Erythroblast (primary cell): ENCODE measurements around the gene SERHL2.

ENCODE experiments used
- GATA1 ChIP-seq: IDR thresholded peaks from 2 replicates; pipeline ENCODE4 v1.6.1; 2011; ENCODE audit warnings: low read depth, mild to moderate bottlenecking, control low read depth, low read length, moderate library complexity
- POLR2A ChIP-seq: IDR thresholded peaks from 2 replicates; pipeline ENCODE4 v1.6.1; 2011; ENCODE audit warnings: mild to moderate bottlenecking, low read length

DNA sequence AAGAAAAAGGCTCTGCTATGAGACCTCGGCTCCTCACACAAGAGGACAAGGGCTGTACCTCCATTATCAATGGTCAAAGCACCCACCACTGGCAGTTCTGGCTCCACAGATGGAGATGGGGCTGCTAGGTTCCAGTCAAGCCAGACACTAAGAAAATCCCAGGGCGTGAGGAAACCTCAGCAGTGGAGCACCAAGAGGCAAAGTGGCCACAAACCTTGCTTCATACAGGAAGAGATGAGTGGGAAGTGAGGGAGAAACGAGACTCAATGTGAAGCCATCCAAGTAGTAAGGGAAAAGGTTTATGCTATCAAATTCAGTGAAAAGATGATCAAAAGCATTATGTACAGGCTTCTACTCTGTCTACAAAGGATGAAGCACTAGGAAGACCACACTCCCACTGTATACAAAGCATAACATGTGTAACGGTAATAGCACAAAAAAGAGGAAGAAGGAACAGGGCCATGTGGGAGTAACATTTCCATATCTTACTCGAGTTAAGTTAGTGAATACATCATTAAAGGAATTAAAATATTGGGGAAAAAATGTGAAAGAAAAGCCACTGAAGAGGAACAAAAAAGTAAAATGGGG is 33.9 kb downstream of the SERHL2 start:
- TF ChIP-seq POLR2A (no peak), GATA1 (no peak)
